DMS153 treated with DMSO at 0.1 percent for 48 hours (cell line): ENCODE measurements around the gene TCF7L2.

Source experiments
- DNase-seq: peaks from one replicate; lab custom pipeline; 2025; ENCODE audit not compliant: unreplicated experiment; lab: John Stamatoyannopoulos, UW

The TCF7L2 gene

DNA sequence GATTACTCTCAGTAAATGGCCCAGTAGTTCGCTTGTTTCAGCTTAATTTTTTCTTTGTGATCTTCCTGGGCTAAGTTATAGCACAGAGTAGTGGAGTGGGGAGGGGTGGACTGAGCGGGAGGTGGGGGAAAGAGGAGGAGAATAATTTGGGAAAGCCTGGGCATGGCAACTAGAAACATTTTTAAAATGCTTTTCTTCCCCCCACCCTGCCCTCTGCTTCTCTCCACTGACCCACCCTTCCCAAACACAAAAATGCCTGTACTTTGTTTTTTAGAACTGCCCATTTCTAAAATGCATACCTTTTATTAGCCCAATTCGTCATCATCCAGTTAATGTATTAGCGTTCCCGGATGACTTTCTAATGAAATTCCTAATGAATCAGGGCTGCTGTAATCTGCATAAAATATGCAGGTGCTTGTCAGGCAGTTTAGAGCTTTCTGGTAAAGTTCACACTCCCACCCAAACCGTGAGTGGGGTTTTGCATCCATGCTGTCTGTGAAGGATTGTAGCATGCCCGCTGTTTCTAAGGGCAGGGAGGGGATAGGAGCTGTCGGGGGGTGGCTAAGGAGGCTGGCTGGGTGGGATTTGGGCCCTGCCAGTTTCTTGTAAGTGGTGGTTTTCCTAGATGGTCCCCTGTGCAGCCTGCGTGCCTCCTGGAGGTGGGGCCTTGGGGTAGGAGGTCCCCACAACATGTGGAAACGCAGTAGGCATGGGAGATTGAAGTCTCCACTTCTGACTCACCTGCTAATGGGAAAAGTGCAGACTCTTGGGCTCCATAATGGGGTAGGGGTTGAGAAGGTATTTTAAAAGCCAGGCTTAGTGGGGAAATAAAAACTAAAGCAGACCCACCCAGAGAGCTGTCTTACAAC lies 190.3 kb downstream of the TCF7L2 start:
- no peak for DNase-seq

DNA sequence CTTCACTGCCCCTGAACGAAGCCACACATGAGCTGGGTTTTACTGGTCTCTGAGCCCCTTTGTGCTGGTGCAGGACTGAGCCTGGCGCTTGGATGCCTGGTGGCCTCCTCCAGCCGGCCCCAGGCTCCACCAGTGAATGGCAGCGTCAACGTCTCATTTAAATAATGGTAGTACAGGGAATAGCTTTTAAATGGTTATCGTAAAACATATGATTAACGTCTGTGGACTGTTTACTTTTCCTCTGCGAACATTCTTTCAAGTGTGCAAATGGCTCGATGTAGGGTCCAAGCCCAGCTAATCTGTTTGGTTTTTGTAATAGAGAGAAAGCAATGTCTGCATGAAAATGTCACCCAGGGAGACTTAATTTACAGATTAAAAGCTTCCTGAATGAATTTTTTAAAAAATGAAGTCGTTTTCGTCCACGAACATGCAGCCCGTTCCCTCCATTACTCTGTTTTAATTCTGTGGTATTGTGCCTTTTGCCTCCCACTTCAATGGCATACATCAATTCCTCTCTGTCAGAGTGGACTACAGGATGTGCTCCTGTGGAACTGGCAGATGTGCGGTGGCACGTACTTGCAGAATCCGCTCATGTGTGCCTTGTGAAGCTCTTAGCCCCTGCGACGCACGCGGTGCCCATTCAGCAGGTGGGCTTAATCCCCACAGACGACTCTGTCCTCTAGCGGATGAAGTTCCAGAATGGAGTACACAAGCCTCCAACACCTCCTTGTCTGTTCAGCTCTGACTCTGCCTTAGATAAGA lies 192.7 kb downstream of the TCF7L2 start:
- DNase-seq = peak; percentile 87

DNA sequence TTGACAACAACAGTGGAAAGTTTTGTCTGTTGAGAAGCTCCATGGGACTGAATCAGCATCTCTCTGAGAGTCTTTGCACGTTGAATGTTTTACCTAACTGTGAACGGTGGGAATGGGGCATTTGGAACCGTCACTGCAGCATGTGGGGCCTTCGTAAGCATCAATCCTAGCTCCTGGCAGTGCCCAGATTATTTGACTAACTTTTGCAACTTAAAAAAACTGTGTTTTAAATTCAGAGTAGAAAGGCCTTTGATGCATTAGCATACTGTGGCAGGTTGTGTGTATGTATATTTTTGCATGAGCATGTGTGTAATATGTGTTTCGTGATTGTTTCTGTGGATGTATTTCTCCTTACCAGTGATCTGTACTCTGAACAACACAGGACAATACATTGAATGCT lies 194.5 kb downstream of the TCF7L2 start:
- no peak for DNase-seq

DNA sequence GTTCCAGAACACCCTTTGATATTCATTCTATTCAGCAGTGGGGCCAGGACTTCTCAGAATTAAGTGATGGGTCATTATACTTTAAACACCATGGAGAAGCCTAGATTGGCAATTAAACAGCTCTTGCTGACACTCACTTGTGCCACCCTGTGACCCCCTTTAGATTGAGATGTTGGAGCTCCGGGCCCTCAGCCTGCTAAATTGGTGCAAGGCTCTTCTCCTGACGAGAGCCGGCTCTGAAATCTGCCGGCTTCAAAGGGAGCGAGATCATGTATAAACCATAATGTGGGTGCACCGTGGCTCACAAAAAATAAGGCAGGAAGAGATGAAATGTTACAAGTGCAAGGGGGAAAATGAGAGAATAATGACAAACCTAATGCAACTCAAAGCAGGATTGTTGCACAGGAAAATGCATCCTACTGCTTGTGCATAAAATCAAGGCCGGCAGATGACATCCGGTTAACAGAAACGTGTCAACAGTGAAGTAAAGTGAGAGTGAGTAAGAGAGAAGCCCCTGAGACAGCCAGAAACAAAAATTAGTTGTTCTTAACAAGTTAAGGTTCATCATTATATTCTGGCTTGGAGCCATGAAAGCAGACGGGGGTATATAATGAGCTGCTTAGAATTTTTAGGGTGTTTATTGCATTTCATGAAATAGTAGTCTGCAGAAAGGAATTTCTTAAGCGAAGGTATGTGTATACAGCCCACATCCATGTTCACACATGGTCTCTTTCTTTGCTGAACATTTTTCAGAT lies 198.2 kb downstream of the TCF7L2 start:
- DNase-seq = no peak

DNA sequence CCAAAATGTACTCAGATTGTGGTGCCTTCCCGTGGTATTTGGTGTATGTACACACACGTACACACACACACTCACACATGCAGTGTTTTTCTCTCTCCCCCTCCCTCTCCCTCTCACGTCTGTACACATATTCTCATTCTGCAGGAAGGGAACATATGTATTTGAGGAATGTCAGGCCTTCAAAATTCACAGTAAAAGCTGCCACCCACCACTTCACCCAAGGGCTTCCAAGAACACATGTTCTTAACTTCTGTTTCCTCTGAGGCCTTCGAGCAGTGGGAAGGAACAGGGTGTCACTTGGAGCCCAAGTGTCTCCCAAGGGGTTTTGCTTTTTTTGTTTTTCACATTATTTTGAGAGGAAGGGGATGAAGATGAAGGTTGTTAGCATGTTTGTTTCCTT lies 198.9 kb downstream of the TCF7L2 start:
- no peak for DNase-seq

DNA sequence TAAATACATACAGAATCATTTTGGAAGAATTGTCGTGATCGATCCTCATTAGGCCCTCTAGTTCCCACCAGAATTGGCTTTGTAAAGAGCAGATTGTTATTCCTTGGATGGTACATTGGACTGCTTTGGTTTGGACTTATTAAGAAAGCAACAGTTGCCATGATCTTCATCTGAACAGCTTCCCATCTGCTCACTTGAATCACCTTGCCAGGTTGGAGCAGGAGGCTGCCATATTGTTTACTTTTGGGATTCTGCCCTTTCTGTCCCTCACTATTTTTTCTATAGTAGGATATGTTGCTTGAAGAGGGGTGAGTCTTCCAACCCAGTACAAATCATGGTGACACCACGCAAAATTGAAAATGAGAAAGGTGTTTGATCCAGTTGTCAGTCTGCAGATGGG lies 199.6 kb downstream of the TCF7L2 start:
- no peak for DNase-seq

DNA sequence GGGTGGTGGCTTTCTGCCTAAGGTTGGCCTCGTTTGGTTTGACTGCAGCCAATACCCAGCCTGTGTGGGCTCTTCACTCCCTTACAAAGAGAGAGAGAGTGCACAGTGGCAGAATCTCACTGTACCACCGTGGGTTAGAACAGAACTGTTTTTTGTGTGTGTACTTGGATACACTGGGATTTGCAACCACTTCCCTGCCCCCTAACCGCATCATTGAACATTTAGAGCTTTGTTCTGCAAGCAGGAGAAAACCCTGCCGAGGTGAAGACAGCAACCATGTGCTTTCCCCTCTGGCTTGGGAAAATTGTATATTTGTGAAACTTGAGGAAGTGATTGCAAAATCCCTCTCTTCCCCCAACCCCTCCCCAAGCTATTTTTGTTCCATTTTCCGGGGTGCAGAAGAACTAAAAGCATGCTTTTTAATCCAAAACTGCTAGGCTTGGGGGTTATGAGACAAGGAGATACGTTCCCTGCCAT lies 201.2 kb downstream of the TCF7L2 start:
- no peak for DNase-seq

DNA sequence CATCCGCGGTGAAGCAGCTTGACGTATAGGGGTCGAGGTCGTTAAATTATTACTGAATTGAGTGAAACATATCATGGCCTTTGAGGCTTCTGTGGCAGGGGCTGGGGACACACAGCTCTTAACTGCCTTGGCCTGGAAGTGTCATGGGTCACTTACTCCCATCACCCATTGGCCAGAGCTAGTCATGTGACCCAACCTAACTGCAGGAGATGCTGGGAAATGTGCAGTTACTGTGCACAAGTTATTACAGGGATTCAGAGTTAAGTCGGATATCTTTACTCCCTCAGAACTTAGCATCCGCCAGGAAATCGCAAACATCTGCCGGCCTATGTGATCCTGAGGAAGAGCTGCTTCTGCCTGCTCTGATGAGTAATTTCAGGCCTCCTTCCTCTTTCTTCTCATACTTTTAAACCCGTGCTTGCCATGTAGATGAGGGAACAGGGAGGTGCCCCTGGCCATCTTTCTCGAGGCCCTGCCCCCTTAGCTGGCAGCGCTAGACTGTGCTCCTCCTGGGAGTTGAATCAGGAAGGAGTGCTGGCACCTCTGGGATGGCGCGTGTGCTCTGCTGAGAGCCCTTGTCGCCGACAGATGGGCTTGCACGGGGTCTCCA lies 203.6 kb downstream of the TCF7L2 start:
- DNase-seq = no peak

DNA sequence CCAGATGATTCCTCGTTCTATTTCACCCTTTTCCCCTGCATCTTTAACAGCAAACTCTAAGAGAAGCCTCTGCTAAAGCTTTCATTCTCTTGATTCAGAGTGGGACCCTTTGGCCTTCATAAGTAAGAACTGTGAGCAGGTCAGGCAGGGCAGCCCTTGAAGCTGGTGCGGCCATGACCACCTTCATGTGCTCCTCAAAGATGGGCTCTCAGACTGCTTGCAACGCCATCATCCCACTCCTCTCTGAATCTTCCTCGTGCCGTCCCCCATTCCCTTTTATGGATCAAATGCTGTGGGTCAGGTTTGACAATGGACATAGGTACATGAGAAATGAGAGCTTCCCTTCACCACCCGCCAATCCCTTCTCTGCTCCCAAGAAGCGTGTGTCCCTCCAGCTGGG lies 207.4 kb downstream of the TCF7L2 start:
- no peak for DNase-seq

DNA sequence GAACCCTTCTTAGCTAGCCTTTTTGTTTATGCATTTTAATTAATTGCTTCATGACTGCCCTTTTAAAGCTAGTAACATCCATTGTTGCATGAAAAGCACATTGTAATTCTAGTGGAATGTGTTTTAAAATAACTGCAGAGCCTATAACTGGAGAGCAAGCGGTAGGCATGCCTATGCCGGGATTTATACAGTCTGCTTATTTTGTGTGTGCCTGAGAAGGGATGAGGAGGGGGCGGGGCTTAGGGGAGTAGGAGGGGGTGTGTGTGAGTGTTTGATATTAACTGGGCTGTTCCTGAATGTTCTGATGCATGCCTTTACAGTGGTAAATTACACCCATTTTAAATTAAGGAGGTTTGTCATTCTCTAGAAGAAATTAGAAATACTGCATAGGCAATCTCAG lies 208.1 kb downstream of the TCF7L2 start:
- no peak for DNase-seq

DNA sequence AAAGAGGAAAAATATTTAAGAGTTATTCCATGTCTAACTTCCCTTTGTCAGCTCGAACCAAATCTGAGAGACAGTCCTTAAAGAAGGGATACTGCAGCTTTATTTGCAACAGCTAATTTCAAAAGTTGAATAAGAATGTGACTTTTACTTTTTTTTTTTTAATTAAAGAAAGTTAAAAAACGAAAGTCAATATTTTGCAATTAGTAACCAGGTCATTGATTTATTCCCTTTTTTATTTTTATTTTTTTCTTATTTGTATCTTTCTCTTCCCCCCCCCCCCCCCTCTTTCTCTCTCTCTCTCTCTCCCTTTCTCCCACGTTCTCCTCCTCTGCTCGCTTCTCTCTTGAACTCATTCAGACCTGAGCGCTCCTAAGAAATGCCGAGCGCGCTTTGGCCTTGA lies 209.5 kb downstream of the TCF7L2 start:
- no peak for DNase-seq

DNA sequence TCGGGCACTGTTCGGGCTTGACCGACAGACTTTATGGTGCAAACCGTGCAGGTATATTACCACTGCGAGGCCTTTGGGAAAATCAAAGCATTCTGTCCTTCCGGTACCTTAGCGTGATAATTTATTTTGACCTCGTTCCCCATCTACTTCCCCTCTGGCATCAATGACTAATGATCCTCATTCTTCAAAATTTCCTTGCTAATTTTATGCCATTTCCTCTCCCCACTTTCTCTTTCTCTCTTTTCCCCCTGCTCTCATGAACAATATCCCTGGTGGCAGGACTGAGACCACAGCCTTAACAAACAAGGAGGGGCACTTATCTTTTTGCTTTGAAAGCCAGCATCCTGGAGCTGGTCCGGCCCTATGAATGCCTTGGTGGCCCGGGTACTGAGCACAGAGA lies 210.6 kb downstream of the TCF7L2 start:
- no peak for DNase-seq

DNA sequence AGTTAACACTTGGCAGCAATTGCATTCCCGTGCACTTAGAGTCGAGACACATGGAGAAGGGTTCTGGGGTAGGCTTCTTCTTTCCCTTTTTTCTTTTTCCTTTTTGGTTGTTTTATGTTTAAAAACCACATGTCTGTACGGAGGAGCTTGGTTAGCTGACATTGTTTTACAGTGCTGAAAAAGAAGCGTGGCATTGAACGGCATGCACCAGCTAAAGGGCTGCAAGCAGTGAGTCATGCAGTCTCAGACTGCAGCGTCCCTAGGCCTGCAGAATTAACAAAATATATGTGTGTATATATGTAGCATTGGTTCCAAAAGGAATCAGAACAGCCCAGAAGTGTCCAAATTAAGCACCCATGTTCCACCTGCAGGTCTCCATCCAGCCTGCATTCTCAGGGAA lies 211.0 kb downstream of the TCF7L2 start:
- no peak for DNase-seq

DNA sequence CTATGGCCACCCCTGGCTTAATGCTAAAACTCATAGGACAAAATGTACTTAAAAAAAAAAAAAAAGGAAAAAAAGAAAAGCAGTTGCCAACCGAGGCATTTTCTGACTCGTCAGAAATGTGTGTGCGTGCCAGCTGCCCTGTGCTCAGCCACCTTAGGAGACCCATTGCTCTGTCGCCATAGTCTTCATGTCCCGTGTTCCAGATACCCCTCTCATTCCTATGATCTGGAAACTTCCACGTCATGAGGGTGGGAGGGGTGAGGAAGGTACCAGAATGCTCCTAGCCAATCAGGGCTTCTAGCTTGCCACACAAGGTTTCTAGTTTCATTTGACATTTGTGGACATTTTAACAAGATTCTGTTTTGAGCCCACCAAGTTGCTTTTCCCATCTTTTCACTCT lies 212.9 kb downstream of the TCF7L2 start:
- no peak for DNase-seq

DNA sequence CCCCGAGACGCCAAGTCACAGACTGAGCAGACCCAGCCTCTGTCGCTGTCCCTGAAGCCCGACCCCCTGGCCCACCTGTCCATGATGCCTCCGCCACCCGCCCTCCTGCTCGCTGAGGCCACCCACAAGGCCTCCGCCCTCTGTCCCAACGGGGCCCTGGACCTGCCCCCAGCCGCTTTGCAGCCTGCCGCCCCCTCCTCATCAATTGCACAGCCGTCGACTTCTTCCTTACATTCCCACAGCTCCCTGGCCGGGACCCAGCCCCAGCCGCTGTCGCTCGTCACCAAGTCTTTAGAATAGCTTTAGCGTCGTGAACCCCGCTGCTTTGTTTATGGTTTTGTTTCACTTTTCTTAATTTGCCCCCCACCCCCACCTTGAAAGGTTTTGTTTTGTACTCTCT lies 215.6 kb downstream of the TCF7L2 start:
- no peak for DNase-seq

DNA sequence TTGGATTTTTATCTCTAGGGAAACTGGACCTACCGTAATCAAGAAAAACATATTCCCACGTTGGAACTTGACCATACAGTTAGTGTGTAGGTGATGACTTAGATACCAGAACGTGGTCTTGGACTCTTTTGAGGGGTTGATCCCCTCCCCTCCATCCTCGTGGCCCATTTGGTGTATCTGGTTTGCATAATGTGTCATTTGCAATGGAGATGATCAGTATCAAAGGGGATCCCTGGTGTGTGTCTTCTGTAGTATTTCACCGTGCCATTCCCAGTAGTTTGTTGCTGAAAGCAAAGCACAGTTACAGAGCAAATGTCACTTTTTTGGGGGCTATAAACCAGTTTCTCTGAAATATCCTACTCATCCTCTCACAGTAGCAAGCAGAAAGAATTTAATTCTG lies 217.7 kb downstream of the TCF7L2 start:
- DNase-seq = no peak

DNA sequence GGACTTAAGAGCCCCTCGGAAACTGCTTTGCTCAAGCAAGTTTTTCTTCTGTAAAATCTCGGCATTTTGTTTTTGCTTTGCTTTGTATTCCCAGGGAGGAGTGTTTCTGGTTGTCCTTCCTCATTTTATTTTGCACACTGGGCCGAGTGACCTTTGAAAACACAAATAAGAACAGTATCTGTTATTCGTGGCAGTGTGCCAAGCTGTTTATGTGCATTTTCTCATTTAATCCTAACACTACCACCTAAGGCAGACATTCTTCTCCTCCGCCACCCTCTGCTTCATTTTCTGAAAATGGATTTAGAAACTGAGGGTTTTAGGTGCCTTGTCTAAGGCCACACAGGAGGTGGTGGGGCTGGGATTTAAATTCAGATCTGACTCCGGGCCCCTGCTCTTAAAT lies 218.5 kb downstream of the TCF7L2 start:
- DNase-seq = no peak

DNA sequence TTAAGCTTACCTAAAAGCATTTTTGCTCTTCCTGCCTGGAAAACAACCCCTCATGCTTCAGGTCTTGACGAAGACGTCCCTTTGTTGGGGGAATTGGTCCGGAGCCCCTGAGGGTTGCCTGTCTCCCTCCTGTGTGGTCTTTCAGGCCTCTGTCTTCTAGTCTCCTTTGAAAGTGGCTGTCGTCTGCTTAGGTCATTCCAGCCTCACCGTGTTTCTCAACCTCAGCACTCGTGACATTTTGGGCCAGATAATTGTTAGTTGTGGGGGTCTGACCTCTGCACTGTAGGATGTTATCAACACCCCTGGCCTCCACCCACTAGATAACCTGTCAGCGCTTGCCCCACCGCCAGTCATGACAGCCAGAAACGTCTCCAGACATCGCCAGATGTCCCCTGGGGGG lies 219.1 kb downstream of the TCF7L2 start:
- no peak for DNase-seq

DNA sequence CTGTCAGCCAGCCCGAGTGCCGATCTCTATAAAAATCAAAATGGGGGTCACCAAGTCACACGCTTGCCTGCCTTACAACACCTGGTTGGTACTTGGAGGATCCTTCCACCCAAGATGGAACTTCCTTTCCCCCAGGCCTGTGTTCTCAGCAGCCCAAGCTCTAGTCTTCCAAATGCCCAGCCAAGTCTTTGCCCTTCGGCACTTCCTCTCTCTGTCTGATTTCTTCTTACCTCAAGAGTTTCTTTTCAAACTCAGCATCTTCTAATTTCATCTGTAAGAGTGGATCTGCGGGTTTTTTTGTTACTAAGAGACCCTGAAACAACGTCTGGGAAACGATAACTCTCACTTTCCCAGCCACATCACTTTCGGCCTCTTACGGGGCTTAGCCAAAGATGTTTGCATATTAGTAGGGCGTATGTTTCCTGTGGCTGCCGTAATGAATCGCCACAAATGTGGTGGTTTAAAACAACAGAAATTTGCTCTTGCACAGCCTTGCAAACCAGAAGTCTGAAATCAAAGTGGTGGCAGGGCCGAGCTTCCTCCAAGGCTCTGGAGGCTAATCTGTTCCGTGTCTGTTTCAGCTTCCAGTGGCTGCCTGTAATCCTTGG lies 219.9 kb downstream of the TCF7L2 start:
- DNase-seq = no peak

DNA sequence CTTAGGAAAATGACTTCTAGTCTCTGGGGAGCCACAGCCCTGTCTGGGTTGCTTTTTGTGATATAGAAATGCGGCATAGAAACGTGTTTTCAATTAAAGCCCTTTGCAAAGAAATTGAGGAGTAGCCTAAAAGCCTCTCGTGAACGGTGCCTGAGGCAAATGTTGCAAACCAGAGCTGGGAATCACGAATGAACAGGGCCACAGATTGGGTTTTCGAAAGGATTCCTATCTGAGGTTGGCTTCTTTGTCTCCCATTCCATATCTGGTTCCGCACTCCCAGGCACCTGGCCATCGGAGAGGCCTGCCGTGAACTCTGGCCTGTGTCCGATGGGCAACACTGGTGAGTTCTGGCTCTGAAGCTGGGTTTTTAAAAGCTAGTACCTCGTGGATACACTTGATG lies 221.6 kb downstream of the TCF7L2 start:
- no peak for DNase-seq

DNA sequence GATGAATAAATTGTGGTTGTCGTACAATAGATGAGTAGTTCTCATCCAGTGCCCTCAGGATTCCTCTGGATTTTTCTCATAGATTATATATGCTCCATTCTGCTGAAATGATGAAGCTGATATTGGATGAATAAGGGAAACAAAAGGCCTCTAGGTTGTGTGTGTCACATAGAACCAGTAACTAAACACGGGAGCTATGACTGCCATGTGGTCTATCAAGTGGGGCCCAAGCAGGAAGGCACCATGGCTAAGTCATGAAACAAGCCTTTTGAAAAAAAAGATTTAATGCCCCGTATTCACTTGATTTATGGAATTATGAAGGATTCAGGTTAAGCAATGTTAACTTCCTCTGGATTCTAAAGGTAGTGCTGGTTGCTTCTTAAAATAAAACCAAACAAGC lies 225.1 kb downstream of the TCF7L2 start:
- DNase-seq = no peak
